GM12891 (cell line): ENCODE results near the gene CAMK1G.

Experiments
- PAX5 ChIP-seq: IDR thresholded peaks from 2 replicates; pipeline ENCODE4 v1.6.1; 2011; ENCODE audit warnings: low read length, moderate library complexity, mild to moderate bottlenecking; ENCODE audit not compliant: insufficient read depth, severe bottlenecking
- POLR2A ChIP-seq: IDR thresholded peaks from 2 replicates; pipeline ENCODE4 v1.6.1; 2011; ENCODE audit warnings: low read depth, low read length, control low read depth
- POLR2AphosphoS5 ChIP-seq: IDR thresholded peaks from 2 replicates; pipeline ENCODE4 v1.6.1; 2011; ENCODE audit warnings: low read depth, low read length, control low read depth
- SPI1 ChIP-seq: IDR thresholded peaks from 2 replicates; pipeline ENCODE4 v1.6.1; 2011; ENCODE audit warnings: low read depth, low read length, control low read depth
- TAF1 ChIP-seq: IDR thresholded peaks from 2 replicates; pipeline ENCODE4 v1.6.1; 2011; ENCODE audit warnings: low read depth, low read length, control low read depth

DNA sequence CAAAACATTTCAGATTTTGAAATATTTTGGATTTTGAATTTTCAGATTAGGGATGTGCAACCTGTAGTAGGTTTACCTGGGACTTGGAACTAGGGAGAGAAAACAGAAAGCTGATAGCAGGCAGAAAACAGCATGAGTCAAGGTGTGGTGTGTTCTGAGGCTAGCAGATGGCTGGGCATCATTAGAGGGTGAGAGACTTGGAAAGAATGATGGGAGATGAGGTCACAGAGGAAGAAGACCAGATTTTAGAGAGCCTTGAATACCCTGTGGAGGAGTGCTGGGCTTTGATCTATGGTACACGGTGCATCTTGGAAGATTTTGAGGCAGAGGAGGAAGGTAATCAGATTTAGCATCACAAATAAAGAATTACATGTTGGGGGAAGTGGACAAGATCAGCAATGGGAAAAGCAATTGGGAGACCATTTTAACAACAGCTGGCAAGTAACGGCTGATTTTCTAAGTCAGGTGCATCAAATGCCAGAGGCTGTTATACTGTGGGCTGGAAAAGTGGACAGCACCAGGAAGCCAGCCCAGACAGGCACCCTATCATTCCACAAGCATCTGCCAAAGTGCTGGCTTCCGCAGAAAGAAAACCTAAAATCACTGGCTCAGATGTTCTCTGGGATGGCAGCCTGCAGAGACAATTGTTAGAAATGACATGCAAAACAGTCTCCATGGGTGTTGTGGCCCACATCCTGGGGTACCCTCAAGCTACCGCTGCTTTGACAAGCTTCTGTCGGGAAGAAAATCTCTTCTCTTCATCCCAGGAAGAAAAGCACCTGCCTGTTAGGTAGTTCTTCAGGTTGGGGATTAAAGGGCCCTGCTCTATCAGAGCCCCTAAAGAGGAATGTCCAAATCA, 30.9 kb upstream of the CAMK1G start:
- TF ChIP-seq TAF1 (no peak), POLR2AphosphoS5 (no peak), POLR2A (no peak), SPI1 (no peak), PAX5 (no peak)
